Right atrium auricular region (tissue), 2 donors: Measurements from ENCODE around the gene TRIM56. TPM values are rescaled to one million over a fixed set of nuclear protein-coding genes. Genes with fewer than 3 reads are reported as not detected.
A peak's percentile ranks its signal among the peaks of the same experiment; 100 is the strongest.

Source experiments
- DNase-seq: peaks from one replicate; pipeline ENCODE4 v3.0.0-alpha.2; 2019; ENCODE audit warnings: low spot score
- H3K27ac ChIP-seq, 2 donors: fragments of 200-600 bp; sonication (generic); 1 replicate in 1 of 2; 2 replicates in 1 of 2; pipeline ENCODE4 v1.5.1; 2016 to 2019
- H3K27me3 ChIP-seq, 2 donors: fragments of 200-600 bp; sonication (generic); one replicate each; pipeline versions ENCODE4 v1.5.1 to v1.6.0; 2017 to 2019
- H3K36me3 ChIP-seq: fragments of 200-600 bp; sonication (generic); one replicate; pipeline ENCODE4 v1.5.1; 2016
- H3K4me1 ChIP-seq, 2 donors: fragments of 200-600 bp; sonication (generic); one replicate each; pipeline versions ENCODE4 v1.5.1 to v1.6.0; 2017 to 2019
- H3K4me3 ChIP-seq, 2 donors: fragments of 200-600 bp; sonication (generic); 1 replicate in 1 of 2; 2 replicates in 1 of 2; pipeline ENCODE4 v1.5.1; 2017 to 2019; ENCODE audit warnings: mild to moderate bottlenecking in 1 of 2, moderate library complexity in 1 of 2
- H3K9me3 ChIP-seq, 2 donors: fragments of 200-600 bp; sonication (generic); one replicate each; pipeline ENCODE4 v1.5.1; 2019
- total RNA-seq, 2 donors: library from RNA; depleted of rRNA; stranded (reverse); fragments of >200 nt; gene quantifications; one replicate each; pipeline ENCODE4 v1.1.0, GENCODE V29; 2016
- TF ChIP-seq, protein P1 (sequence below), 2 donors: fragments of 200-600 bp; sonication (generic); IDR thresholded peaks; one replicate each; pipeline ENCODE4 v1.5.1; 2019; ENCODE audit warnings: antibody characterized with exemption in 2 of 2

Gene TRIM56
- total RNA-seq, 2 donors from 2014 or later = 10.2 to 15.2 TPM

DNA sequence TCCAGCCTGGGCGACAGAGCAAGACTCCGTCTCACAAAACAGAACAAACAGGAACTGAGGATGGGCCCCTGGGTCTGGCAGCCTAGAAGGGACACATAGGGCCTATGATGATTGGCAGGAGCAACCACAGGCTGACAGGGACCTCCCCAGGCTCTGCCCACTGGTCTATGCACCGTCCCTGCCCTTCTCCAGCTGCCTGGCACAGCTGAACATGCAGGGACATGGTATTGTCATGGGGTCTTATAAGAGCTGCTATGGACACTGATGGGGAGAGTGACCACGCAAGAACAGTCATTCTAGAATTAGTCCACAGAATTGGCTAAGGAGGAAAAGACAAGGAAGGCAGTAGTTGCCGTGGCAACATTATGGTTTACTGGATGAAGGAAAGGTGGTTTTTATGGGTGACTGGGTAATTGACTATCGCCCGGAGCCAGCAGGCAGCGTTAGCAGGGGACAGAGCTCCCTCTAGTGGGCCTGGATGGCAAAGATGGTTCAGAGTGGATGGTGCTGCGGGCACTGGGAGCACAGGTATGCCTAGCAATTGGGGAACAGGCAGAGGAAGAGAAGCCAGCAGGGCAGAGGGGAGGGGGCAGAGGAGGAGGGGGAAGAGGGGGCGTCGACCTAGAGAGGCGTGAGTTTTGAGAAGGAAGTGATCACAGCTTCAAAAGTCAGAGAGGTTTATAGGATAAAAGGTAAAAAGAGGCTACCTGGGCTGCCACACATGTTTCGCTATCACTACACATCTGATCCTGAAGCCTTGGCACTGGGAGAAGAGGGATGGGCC, 7.8 kb upstream of the TRIM56 start:
- no peak overlapping the region for H3K4me3 ChIP-seq
- TF ChIP-seq, protein P1, sequence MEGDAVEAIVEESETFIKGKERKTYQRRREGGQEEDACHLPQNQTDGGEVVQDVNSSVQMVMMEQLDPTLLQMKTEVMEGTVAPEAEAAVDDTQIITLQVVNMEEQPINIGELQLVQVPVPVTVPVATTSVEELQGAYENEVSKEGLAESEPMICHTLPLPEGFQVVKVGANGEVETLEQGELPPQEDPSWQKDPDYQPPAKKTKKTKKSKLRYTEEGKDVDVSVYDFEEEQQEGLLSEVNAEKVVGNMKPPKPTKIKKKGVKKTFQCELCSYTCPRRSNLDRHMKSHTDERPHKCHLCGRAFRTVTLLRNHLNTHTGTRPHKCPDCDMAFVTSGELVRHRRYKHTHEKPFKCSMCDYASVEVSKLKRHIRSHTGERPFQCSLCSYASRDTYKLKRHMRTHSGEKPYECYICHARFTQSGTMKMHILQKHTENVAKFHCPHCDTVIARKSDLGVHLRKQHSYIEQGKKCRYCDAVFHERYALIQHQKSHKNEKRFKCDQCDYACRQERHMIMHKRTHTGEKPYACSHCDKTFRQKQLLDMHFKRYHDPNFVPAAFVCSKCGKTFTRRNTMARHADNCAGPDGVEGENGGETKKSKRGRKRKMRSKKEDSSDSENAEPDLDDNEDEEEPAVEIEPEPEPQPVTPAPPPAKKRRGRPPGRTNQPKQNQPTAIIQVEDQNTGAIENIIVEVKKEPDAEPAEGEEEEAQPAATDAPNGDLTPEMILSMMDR (IDR thresholded peaks at IDR 0.05) = peak; percentile 88

DNA sequence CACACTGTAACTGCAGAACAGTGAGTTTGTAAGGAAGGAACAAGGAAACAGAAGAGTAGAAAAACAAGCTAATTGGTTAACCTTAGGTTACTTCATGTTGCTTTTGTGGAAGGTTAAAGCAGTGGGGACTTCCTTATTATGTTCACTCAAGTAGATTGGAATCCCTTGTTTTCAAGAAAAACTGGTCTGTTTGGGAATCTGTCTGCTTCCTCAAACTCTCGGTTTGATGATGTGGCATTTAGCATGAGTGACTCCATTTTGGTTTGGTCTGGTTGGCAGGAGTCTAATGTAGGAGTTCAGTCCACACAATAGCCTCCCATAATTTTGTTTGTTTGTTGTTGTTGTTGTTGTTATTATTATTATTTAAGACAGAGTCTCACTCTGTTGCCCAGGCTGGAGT, 3.8 kb upstream of the TRIM56 start:
- Histone ChIP-seq H3K36me3 (no peaks in the 10 kb centered on the region), H3K4me1 (peaks cover 0 to 10% of the 10 kb centered on the region in 2 donors), H3K9me3 (no peaks in the 10 kb centered on the region), H3K4me3 (no peak overlapping the region), H3K27ac (no peak overlapping the region), H3K27me3 (no peaks in the 10 kb centered on the region)
- TF ChIP-seq, protein P1 (IDR thresholded peaks at IDR 0.05) = no peak
- DNase-seq = no peak

More for the DNA sequence above, 7.8 kb upstream of the TRIM56 start:
- peak; percentile 77 for DNase-seq
- Histone ChIP-seq H3K27ac (no peak overlapping the region), H3K4me1 (no peaks in the 10 kb centered on the region), H3K9me3 (no peaks in the 10 kb centered on the region), H3K36me3 (no peaks in the 10 kb centered on the region), H3K27me3 (no peaks in the 10 kb centered on the region)

DNA sequence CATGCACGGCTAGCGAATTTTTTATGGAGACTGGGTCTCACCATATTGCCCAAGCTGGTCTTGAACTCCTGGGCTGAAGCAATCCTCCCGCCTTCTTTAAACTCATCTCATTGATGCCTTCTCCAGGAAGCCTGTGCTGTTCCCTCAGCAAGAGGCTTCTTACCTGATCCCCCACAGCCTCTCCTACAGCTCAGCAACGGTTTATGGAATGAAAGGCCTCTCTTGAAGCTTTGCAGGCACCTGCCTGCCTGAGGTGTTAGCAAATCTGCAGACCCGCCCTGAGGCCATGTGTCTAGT, 468 bp upstream of the TRIM56 start:
- TF ChIP-seq, protein P1 (IDR thresholded peaks at IDR 0.05) = no peak
- H3K36me3 ChIP-seq = peaks cover 28% of the 10 kb centered on the region
- H3K27ac ChIP-seq = peak overlapping the region; percentile 88 to 89
- no peaks in the 10 kb centered on the region for H3K9me3 ChIP-seq
- no peaks in the 10 kb centered on the region for H3K27me3 ChIP-seq
- no peak for DNase-seq
- H3K4me3 ChIP-seq = peak overlapping the region; percentile 66 to 73
- H3K4me1 ChIP-seq = peaks cover 0 to 42% of the 10 kb centered on the region in 2 donors

DNA sequence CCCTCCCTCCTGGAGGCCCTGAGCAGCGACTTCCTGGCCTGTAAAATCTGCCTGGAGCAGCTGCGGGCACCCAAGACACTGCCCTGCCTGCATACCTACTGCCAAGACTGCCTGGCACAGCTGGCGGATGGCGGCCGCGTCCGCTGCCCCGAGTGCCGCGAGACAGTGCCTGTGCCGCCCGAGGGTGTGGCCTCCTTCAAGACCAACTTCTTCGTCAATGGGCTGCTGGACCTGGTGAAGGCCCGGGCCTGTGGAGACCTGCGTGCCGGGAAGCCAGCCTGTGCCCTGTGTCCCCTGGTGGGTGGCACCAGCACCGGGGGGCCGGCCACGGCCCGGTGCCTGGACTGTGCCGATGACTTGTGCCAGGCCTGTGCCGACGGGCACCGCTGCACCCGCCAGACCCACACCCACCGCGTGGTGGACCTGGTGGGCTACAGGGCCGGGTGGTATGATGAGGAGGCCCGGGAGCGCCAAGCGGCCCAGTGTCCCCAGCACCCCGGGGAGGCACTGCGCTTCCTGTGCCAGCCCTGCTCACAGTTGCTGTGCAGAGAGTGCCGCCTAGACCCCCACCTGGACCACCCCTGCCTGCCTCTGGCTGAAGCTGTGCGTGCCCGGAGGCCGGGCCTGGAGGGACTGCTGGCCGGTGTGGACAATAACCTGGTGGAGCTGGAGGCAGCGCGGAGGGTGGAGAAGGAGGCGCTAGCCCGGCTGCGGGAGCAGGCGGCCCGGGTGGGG, 2.2 kb downstream of the TRIM56 start:
- TF ChIP-seq, protein P1 (IDR thresholded peaks at IDR 0.05) = no peak
- DNase-seq = no peak
- Histone ChIP-seq H3K36me3 (peaks cover 28% of the 10 kb centered on the region), H3K4me1 (peaks cover 0 to 42% of the 10 kb centered on the region in 2 donors), H3K27me3 (no peaks in the 10 kb centered on the region), H3K9me3 (no peaks in the 10 kb centered on the region), H3K4me3 (no peak overlapping the region), H3K27ac (no peak overlapping the region)

DNA sequence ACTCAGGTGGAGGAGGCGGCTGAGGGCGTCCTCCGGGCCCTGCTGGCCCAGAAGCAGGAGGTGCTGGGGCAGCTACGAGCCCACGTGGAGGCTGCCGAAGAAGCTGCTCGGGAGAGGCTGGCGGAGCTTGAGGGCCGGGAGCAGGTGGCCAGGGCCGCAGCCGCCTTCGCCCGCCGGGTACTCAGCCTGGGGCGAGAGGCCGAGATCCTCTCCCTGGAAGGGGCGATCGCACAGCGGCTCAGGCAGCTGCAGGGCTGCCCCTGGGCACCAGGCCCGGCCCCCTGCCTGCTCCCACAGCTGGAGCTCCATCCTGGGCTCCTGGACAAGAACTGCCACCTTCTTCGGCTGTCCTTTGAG, 2.8 kb downstream of the TRIM56 start:
- DNase-seq = no peak
- Histone ChIP-seq H3K36me3 (peaks cover 28% of the 10 kb centered on the region), H3K4me3 (no peak overlapping the region), H3K4me1 (peaks cover 0 to 42% of the 10 kb centered on the region in 2 donors), H3K27me3 (no peaks in the 10 kb centered on the region), H3K27ac (no peak overlapping the region), H3K9me3 (no peaks in the 10 kb centered on the region)
- TF ChIP-seq, protein P1 (IDR thresholded peaks at IDR 0.05) = no peak
